Colonic mucosa (tissue), 4 donors: ENCODE data around the gene DENND1B. TPM values are rescaled to one million over a fixed set of nuclear protein-coding genes. Genes with fewer than 3 reads are reported as not detected.
A peak's percentile ranks its signal among the peaks of the same experiment; 100 is the strongest.

Experiments
- DNase-seq: peaks from one replicate; pipeline ENCODE4 v3.0.0-alpha.2; 2020
- H3K27ac ChIP-seq: fragments of 200-600 bp; one replicate; pipeline ENCODE4 v1.8.0; 2021
- H3K27me3 ChIP-seq: fragments of 200-600 bp; one replicate; pipeline ENCODE4 v1.8.0; 2021
- H3K36me3 ChIP-seq: fragments of 200-600 bp; one replicate; pipeline ENCODE4 v1.8.0; 2021
- H3K4me1 ChIP-seq: fragments of 200-600 bp; one replicate; pipeline ENCODE4 v1.8.0; 2021; ENCODE audit warnings: mild to moderate bottlenecking
- H3K4me3 ChIP-seq: fragments of 200-600 bp; one replicate; pipeline ENCODE4 v1.8.0; 2021
- H3K9ac ChIP-seq, 2 donors: one replicate each; pipeline ENCODE4 v1.7.0; 2013; ENCODE audit warnings: control low read depth in 2 of 2, low read depth in 2 of 2, low read length in 2 of 2
- H3K9me3 ChIP-seq: fragments of 200-600 bp; one replicate; pipeline ENCODE4 v1.8.0; 2021
- intact Hi-C: fragments of 100-400 bp; cut with DNase I; formaldehyde crosslinking; loops from one replicate; pipeline ENCODE4 v1.14.1; 2022
- total RNA-seq, 2 donors: library from RNA; stranded (reverse); fragmentation: NEBNext Ultra II Directional in 1 of 2; extraction: Animal tissue kit (Norgen Biotek cat#: 25700) in 1 of 2; gene quantifications; one replicate each; pipeline ENCODE4 v1.2.1, GENCODE V29; 2021
- TF ChIP-seq, protein P1 (sequence below): fragments of 200-600 bp; IDR thresholded peaks from one replicate; pipeline ENCODE4 v1.8.0; 2022; ENCODE audit warnings: antibody characterized with exemption, mild to moderate bottlenecking
- donor health status: healthy.
- donor health status: DM: no; HTN: no; CAD: no.
- donor health status: DM: no; HTN: no; CAD: no.

The DENND1B gene
- total RNA-seq, 2 donors from 2014 or later: 19.5 to 25.7 TPM

DNA sequence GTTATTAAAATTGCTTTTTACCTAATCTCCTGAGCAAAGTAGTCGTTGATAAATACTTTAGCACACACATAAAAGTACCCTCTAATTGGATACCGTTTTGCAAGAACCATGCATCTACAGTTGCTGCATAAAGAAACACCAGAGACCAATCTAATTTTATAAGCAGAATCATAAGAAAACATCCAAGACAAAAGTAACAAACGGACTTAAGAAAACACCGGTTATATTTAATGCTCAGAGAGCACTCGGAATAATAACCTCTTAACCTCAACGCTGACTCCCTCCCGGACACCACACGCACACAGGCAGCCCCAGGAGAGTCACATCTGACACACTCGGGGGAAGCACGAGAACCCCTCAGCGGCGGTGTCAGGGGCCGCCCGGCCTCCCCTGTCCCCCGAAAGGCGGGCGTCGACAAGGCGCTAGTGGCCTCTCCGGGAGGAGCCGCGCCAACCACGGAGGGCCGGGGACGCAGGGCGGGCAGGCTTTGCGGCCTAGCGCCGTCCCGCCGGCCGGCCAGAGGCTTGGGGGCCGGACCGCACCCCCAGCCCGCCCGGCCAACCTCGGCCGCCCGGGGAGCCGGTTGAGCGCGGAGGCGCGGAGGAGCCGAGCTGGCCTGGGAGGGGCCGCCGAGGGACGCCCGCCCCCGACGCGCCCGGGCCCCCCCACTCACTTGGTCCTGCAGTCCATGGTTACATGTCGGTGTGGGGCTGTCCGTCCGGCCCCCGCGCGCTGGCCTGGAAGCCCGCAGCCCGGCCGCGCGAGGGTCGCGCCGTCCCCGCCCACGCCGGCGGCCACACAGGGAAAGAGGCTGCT is 606 bp downstream of the DENND1B start:
- Histone ChIP-seq H3K27ac (peak overlapping the region; percentile 97), H3K36me3 (no peaks in the 10 kb centered on the region), H3K9ac (peak overlapping the region; percentile 93 to 99), H3K4me1 (no peaks in the 10 kb centered on the region), H3K4me3 (peak overlapping the region; percentile 52), H3K27me3 (no peaks in the 10 kb centered on the region), H3K9me3 (no peaks in the 10 kb centered on the region)
- TF ChIP-seq, protein P1, sequence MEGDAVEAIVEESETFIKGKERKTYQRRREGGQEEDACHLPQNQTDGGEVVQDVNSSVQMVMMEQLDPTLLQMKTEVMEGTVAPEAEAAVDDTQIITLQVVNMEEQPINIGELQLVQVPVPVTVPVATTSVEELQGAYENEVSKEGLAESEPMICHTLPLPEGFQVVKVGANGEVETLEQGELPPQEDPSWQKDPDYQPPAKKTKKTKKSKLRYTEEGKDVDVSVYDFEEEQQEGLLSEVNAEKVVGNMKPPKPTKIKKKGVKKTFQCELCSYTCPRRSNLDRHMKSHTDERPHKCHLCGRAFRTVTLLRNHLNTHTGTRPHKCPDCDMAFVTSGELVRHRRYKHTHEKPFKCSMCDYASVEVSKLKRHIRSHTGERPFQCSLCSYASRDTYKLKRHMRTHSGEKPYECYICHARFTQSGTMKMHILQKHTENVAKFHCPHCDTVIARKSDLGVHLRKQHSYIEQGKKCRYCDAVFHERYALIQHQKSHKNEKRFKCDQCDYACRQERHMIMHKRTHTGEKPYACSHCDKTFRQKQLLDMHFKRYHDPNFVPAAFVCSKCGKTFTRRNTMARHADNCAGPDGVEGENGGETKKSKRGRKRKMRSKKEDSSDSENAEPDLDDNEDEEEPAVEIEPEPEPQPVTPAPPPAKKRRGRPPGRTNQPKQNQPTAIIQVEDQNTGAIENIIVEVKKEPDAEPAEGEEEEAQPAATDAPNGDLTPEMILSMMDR: no peak
- DNase-seq: peak; percentile 49
- intact Hi-C loops: no loop called here

DNA sequence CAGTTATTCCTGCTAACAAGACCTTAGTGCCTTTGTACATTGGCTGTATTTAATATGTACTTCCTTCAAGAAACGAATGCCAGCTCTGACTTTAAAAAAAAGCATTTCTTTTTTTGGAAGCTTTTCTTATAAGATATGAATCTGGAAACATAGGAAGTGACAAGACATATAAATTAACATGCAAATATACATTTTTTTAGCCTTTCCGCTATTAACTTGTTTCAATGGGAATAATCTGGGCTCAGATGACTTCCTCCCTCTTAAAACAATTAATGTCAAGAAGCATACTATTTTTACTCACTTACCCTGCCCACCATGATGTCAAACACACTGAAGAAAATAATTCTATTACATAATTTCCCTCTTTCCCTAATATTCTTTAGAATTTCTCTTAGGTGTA is 1.4 kb downstream of the DENND1B start:
- no peaks in the 10 kb centered on the region for H3K36me3 ChIP-seq
- H3K4me1 ChIP-seq: no peaks in the 10 kb centered on the region
- H3K9ac ChIP-seq: peak overlapping the region; percentile 93 to 99
- no peaks in the 10 kb centered on the region for H3K9me3 ChIP-seq
- no peak for DNase-seq
- TF ChIP-seq, protein P1: no peak
- H3K4me3 ChIP-seq: peak overlapping the region; percentile 52
- H3K27ac ChIP-seq: peak overlapping the region; percentile 97
- intact Hi-C loops: no loop called here
- H3K27me3 ChIP-seq: no peaks in the 10 kb centered on the region

DNA sequence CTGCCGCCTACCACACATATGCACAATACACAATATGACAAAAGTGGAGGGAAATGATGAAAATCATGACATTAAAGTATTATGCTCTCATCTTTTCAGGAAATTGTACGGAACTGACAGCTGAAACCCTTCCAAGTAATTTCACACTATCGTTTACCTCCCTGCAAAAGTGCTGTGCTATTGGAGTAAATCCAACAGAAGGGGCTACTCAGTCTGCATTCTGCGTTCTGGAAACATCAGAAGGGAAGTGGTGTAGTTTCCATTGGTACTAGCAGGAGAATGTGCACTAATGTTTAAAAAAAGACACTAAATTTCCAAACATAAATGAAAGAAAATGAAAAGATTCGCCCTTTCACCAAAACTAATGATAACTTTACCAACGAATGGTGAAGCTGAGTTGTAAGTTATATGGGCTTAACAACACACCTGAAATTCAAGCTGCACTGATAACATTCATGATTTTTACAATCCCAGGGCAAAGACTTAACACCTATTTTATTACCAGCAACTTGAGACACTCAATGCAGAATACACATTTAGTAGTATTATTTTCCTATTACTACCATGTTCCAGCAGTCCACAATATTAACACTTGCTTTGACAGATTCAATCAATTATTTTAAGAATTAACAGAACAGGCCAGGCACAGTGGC is 3.2 kb downstream of the DENND1B start:
- no peak for DNase-seq
- no peaks in the 10 kb centered on the region for H3K36me3 ChIP-seq
- intact Hi-C loops: no loop called here
- H3K9me3 ChIP-seq: no peaks in the 10 kb centered on the region
- TF ChIP-seq, protein P1: no peak
- no peak overlapping the region for H3K4me3 ChIP-seq
- H3K27me3 ChIP-seq: no peaks in the 10 kb centered on the region
- no peaks in the 10 kb centered on the region for H3K4me1 ChIP-seq
- H3K9ac ChIP-seq: peak overlapping the region in 1 of 2 donors; percentile 93
- H3K27ac ChIP-seq: no peak overlapping the region

DNA sequence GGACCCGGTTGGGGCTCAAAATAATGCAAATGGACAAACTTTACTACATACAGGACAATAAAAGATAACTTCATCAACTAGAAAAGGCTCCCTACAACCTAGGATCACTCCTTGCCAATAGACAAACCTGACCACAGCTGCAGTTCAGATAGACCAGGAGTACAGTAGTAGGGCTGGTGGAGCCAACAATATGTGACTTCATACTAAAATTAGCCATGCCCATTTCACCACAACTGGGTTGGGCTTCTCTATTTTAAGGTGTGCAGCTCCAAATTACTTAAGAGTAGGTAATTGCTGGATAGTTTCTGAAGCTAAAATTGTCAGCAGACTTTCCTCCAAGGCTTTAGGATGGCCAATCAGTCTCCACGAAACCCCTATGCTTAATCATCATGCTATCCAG is 3.9 kb downstream of the DENND1B start:
- peak overlapping the region in 1 of 2 donors; percentile 58 for H3K9ac ChIP-seq
- no peak for DNase-seq
- no peaks in the 10 kb centered on the region for H3K36me3 ChIP-seq
- intact Hi-C loops: no loop called here
- no peak overlapping the region for H3K4me3 ChIP-seq
- no peaks in the 10 kb centered on the region for H3K9me3 ChIP-seq
- H3K27me3 ChIP-seq: no peaks in the 10 kb centered on the region
- H3K27ac ChIP-seq: no peak overlapping the region
- no peaks in the 10 kb centered on the region for H3K4me1 ChIP-seq
- TF ChIP-seq, protein P1: no peak

DNA sequence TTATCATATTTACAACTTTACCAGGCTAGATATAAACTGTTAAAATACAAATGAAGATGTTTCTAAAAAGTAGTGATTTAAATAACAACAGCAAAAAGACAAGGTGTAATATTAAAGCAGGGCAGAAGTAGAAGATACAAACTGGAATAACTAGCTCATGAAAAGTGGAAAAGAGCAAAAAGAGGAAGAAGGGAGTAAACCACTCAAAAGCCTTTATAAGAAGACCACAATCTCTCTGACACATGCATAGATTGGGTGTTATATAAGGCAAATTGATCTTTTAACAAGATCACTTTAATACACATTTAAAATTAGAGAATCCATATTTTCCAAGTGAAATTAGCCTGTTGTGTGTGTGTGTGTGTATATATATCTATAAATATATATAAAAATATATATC is 5.0 kb downstream of the DENND1B start:
- Histone ChIP-seq H3K4me3 (no peak overlapping the region), H3K4me1 (no peaks in the 10 kb centered on the region), H3K9me3 (no peaks in the 10 kb centered on the region), H3K27ac (no peak overlapping the region), H3K27me3 (no peaks in the 10 kb centered on the region), H3K36me3 (no peaks in the 10 kb centered on the region), H3K9ac (no peak overlapping the region)
- DNase-seq: no peak
- intact Hi-C loops: no loop called here
- TF ChIP-seq, protein P1: no peak
